IMR-90 (cell line): ENCODE measurements around the gene ANKRD27. TPM values are rescaled to one million over a fixed set of nuclear protein-coding genes. Genes with fewer than 3 reads are reported as not detected.
"Not testable (repeated sequence)": the region's sequence is repeated elsewhere in the genome, so short reads cannot be mapped to it uniquely, and the experiment has no call there.

Source experiments
- ATAC-seq: fragments of 200-7000 bp; cut with Tn5 transposase; 2 replicates; pipeline ENCODE4 v1.9.1; 2020; ENCODE audit warnings: low read depth, mild to moderate bottlenecking, moderate library complexity
- BruUV-seq: library from RNA; stranded (reverse); fragments of 400-500 nt; replicated peaks from 2 replicates; lab custom pipeline; 2021; lab: Mats Ljungman, UMichigan
- CTCF ChIA-PET: fragments of 300-600 bp; formaldehyde crosslinking; extraction: SDS; loops from one replicate; lab custom pipeline; 2021; ENCODE audit warnings: antibody characterized with exemption; lab: Yijun Ruan, JAX
- POLR2A ChIA-PET: fragments of 300-600 bp; sonication (Branson Sonifier 250); formaldehyde crosslinking; loops from one replicate; lab custom pipeline; 2022; ENCODE audit warnings: antibody characterized with exemption; ENCODE audit not compliant: unreplicated experiment; lab: Charles Lee
- DNase-seq: peaks from one replicate; pipeline ENCODE4 v3.0.0; 2013
- H2AFZ ChIP-seq: replicated peaks from 2 replicates; pipeline ENCODE3; 2013; ENCODE audit warnings: low read length, mild to moderate bottlenecking; ENCODE audit not compliant: poor library complexity
- H2AK5ac ChIP-seq: 2 replicates; pipeline ENCODE4 v1.6.1; 2013; ENCODE audit warnings: low read depth, low read length, inconsistent platforms
- H2AK9ac ChIP-seq: replicated peaks from 2 replicates; pipeline ENCODE3; 2013; ENCODE audit warnings: mild to moderate bottlenecking, low read depth, low read length, moderate library complexity; ENCODE audit not compliant: poor library complexity
- H2BK120ac ChIP-seq: 2 replicates; pipeline ENCODE4 v1.6.1; 2013; ENCODE audit warnings: low read depth, low read length, inconsistent platforms
- H2BK15ac ChIP-seq: 3 replicates; pipeline ENCODE4 v1.6.1; 2013; ENCODE audit warnings: low read depth, low read length, inconsistent platforms
- H2BK20ac ChIP-seq: 2 replicates; pipeline ENCODE4 v1.6.1; 2013; ENCODE audit warnings: low read depth, mild to moderate bottlenecking, inconsistent platforms, low read length, moderate library complexity
- H2BK5ac ChIP-seq: 2 replicates; pipeline ENCODE4 v1.6.1; 2013; ENCODE audit warnings: mild to moderate bottlenecking, low read depth, low read length, inconsistent platforms; ENCODE audit not compliant: poor library complexity, severe bottlenecking
- H3K14ac ChIP-seq: replicated peaks from 2 replicates; pipeline ENCODE4 v1.6.1; 2013; ENCODE audit warnings: low read depth, low read length, inconsistent platforms
- H3K18ac ChIP-seq: 2 replicates; pipeline ENCODE4 v1.6.1; 2013; ENCODE audit warnings: low read depth, low read length, control low read depth
- H3K23ac ChIP-seq: 2 replicates; pipeline ENCODE4 v1.6.1; 2013; ENCODE audit warnings: low read depth, low read length, inconsistent platforms
- H3K27ac ChIP-seq: 2 replicates; pipeline ENCODE4 v1.5.1; 2013; ENCODE audit warnings: mild to moderate bottlenecking, control low read depth, low read length; ENCODE audit not compliant: insufficient read depth
- H3K27me3 ChIP-seq: 2 replicates; pipeline ENCODE4 v1.6.1; 2013; ENCODE audit warnings: low read length; ENCODE audit not compliant: control insufficient read depth, insufficient read depth
- H3K36me3 ChIP-seq: 2 replicates; pipeline ENCODE4 v1.6.1; 2013; ENCODE audit warnings: low read length, mixed read lengths; ENCODE audit not compliant: control insufficient read depth, insufficient read depth
- H3K4ac ChIP-seq: 2 replicates; pipeline ENCODE4 v1.6.1; 2013; ENCODE audit warnings: low read depth, low read length, inconsistent platforms
- H3K4me1 ChIP-seq: 2 replicates; pipeline ENCODE4 v1.6.1; 2013; ENCODE audit warnings: low read length, mixed read lengths; ENCODE audit not compliant: control insufficient read depth, insufficient read depth
- H3K4me2 ChIP-seq: 2 replicates; pipeline ENCODE4 v1.6.1; 2013; ENCODE audit warnings: low read depth, mild to moderate bottlenecking, control low read depth, low read length, moderate library complexity
- H3K4me3 ChIP-seq: 2 replicates; pipeline ENCODE4 v1.5.1; 2013; ENCODE audit warnings: low read depth, mild to moderate bottlenecking, control low read depth, low read length, moderate library complexity; ENCODE audit not compliant: insufficient read depth
- H3K56ac ChIP-seq: 2 replicates; pipeline ENCODE4 v1.6.1; 2013; ENCODE audit warnings: low read length, inconsistent platforms; ENCODE audit not compliant: insufficient read depth; ENCODE audit errors: extremely low read depth
- H3K79me1 ChIP-seq, 2 experiments: 2 replicates each; pipeline ENCODE4 v1.6.1; 2013; ENCODE audit warnings: low read length in 2 of 2, inconsistent platforms in 1 of 2, low read depth in 1 of 2
- H3K9ac ChIP-seq: 2 replicates; pipeline ENCODE4 v1.6.1; 2013; ENCODE audit warnings: low read depth, low read length, control low read depth
- H3K9me1 ChIP-seq: 2 replicates; pipeline ENCODE4 v1.6.1; 2013; ENCODE audit warnings: low read length, inconsistent platforms; ENCODE audit not compliant: insufficient read depth
- H3K9me3 ChIP-seq: 2 replicates; pipeline ENCODE4 v1.6.1; 2013; ENCODE audit warnings: low read length; ENCODE audit not compliant: control insufficient read depth, insufficient read depth
- H4K20me1 ChIP-seq: 2 replicates; pipeline ENCODE4 v1.6.1; 2013; ENCODE audit warnings: low read length, inconsistent platforms; ENCODE audit not compliant: insufficient read depth
- H4K5ac ChIP-seq: 2 replicates; pipeline ENCODE4 v1.6.1; 2013; ENCODE audit warnings: mild to moderate bottlenecking, low read depth, low read length, control low read depth
- H4K8ac ChIP-seq, 2 experiments: 2 replicates each; pipeline ENCODE4 v1.6.1; 2013; ENCODE audit warnings: low read depth in 2 of 2, low read length in 2 of 2, control low read depth in 1 of 2, inconsistent platforms in 1 of 2
- H4K91ac ChIP-seq: 2 replicates; pipeline ENCODE4 v1.6.1; 2013; ENCODE audit warnings: low read depth, low read length, inconsistent platforms; ENCODE audit not compliant: insufficient read depth
- WGBS, 2 experiments: methylation state at CpG; one replicate each; pipeline versions ENCODE4 v1.1.5 to v1.1.7; 2013; ENCODE audit warnings: missing lambda C conversion rate in 2 of 2; ENCODE audit not compliant: insufficient read length in 1 of 2; ENCODE audit errors: extremely low coverage in 2 of 2; 5-methylcytosine and 5-hydroxymethylcytosine counted together
- dilution Hi-C: fragments of 300-500 bp; cut with HindIII; formaldehyde crosslinking; loops from one replicate; pipeline ENCODE4 v1.14.3; 2018; ENCODE audit warnings: low sequenced_read_pairs; ENCODE audit not compliant: unreplicated experiment
- in situ Hi-C: fragments of 300-500 bp; cut with MboI; formaldehyde crosslinking; loops from 3 replicates; pipeline ENCODE4 v1.14.3; 2019; ENCODE audit warnings: low sequenced_read_pairs, inconsistent platforms, mixed read lengths
- intact Hi-C: fragments of 100-400 bp; cut with micrococcal nuclease; formaldehyde crosslinking; loops from 2 replicates; pipeline ENCODE4 v1.10.0; 2022
- polyA plus RNA-seq, 3 experiments: library from polyadenylated mRNA; depleted of rRNA; stranded (reverse); fragments of >200 nt; gene quantifications; 2 replicates each; pipeline ENCODE4 v1.2.3, GENCODE V29; 2012; ENCODE audit warnings: low replicate concordance in 1 of 3
- total RNA-seq: library from RNA; depleted of rRNA; stranded (reverse); fragments of >200 nt; gene quantifications from 2 replicates; pipeline ENCODE4 v1.2.3, GENCODE V29; 2012

Gene ANKRD27
- total and polyA plus RNA-seq, 2 of the 4 experiments (the other 2 are of a cell fraction): 16.7 to 35.0 TPM

DNA sequence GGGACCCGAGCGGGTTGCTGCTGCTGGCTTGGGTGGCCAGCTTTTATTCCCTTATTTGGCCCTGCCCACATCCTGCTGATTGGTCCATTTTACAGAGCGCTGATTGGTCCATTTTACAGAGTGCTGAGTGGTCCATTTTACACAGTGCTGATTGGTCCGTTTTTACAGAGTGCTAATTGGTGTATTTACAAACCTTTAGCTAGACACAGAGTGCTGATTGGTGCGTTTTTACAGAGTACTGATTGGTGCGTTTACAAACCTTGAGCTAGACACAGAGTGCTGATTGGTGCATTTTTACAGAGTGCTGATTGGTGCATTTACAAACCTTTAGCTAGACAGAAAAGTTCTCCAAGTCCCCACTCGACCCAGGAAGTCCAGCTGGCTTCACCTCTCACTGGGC lies 25.1 kb upstream of the ANKRD27 start:
- H3K56ac ChIP-seq, BruUV-seq, DNase-seq, H2AFZ ChIP-seq, H3K27me3 ChIP-seq, H3K4me3 ChIP-seq, H2BK20ac ChIP-seq, in situ Hi-C loops, H3K18ac ChIP-seq, H2AK5ac ChIP-seq, H4K91ac ChIP-seq, H3K23ac ChIP-seq, H2AK9ac ChIP-seq, H3K9me1 ChIP-seq, ATAC-seq, H4K8ac ChIP-seq, H3K9me3 ChIP-seq, H3K9ac ChIP-seq, H3K4me2 ChIP-seq, H3K4ac ChIP-seq, H2BK5ac ChIP-seq, H4K20me1 ChIP-seq, H3K14ac ChIP-seq, H4K5ac ChIP-seq, H3K27ac ChIP-seq, H3K4me1 ChIP-seq, CTCF ChIA-PET, H2BK15ac ChIP-seq, dilution Hi-C loops, H2BK120ac ChIP-seq, intact Hi-C loops, H3K36me3 ChIP-seq: not testable (repeated sequence)
- 100% methylated on average over 5 of the region's 7 CpGs; no CpG with 5 or more reads in 1 of the 2 experiments for WGBS, 2 experiments
- POLR2A ChIA-PET: interaction anchor here (0.7 kb wide), 1 partner anchor 19 kb away, joined by 4 read pairs; no protein-coding TSS in a partner anchor
- H3K79me1 ChIP-seq: peaks cover 0 to 21% of the 10 kb centered on the region in 2 experiments; a peak in 3 of 4 replicates

GRCh38 chr19:32696771-32697170 lies 21.8 kb upstream of the ANKRD27 start:
- BruUV-seq, in situ Hi-C loops, H4K5ac ChIP-seq: not testable (repeated sequence)

More at GRCh38 chr19:32696771-32697170, 21.8 kb upstream of the ANKRD27 start:
- H3K9ac ChIP-seq, H3K14ac ChIP-seq, intact Hi-C loops, H3K4me3 ChIP-seq, ATAC-seq, DNase-seq, H2AFZ ChIP-seq, H3K9me1 ChIP-seq, H3K9me3 ChIP-seq, H3K23ac ChIP-seq, H4K20me1 ChIP-seq, H4K8ac ChIP-seq, H3K56ac ChIP-seq, H4K91ac ChIP-seq, H2AK5ac ChIP-seq, H2BK120ac ChIP-seq, H3K27me3 ChIP-seq, H2BK20ac ChIP-seq, H3K18ac ChIP-seq, H3K4ac ChIP-seq, H3K4me1 ChIP-seq, H3K4me2 ChIP-seq, H2BK15ac ChIP-seq, H2BK5ac ChIP-seq, dilution Hi-C loops, H3K27ac ChIP-seq, H2AK9ac ChIP-seq: not testable (repeated sequence)
- Histone ChIP-seq H3K79me1 (peaks cover 10 to 39% of the 10 kb centered on the region in 2 experiments), H3K36me3 (peaks cover 13% of the 10 kb centered on the region)
- 86% methylated on average over 1 of the region's 3 CpGs; no CpG with 5 or more reads in 1 of the 2 experiments for WGBS, 2 experiments
- POLR2A ChIA-PET: interaction anchor here (0.6 kb wide), 1 partner anchor 356 kb away, joined by 5 read pairs; no protein-coding TSS in a partner anchor
- CTCF ChIA-PET: interaction anchor here (0.7 kb wide), 1 partner anchor 321 kb away, joined by 3 read pairs; no protein-coding TSS in a partner anchor
